GM12891 (cell line): ENCODE data around the gene LYPD1.

Experiments
- POLR2A ChIP-seq: IDR thresholded peaks from 2 replicates; pipeline ENCODE4 v1.6.1; 2011; ENCODE audit warnings: low read depth, low read length, control low read depth
- POLR2AphosphoS5 ChIP-seq: IDR thresholded peaks from 2 replicates; pipeline ENCODE4 v1.6.1; 2011; ENCODE audit warnings: low read depth, low read length, control low read depth

DNA sequence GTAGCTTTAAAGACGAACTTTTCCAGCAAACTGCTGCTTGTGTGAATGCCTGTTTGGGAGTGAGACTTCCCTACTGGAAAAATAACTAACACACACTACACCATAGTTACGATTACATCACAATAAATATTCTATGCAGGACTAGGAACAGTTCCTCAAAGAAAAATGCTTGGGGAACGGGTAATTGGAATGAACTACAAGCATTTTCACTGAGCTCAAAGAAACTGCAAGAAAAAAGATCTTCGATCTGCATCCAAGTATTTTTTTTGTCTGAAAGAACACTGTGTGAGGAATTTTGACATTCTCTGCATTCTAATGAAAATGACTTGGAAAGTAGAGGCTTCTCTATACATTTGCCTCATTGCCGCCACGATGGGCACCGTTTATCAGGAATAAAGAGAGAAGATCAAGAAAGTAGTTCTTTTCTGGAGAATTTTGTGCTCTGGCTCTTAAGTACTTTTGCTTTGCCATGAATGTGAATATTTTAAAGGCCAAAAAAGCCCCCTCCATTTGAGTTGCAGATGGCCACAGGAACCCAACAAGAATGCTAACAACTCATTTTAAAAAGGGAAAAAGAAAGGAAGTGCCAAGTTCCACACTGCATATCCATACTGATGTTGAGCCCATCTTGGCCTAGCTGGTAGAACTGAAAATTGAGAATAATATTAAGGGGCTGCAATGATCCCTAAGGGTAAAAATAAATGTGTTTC, 13.6 kb downstream of the LYPD1 start:
- TF ChIP-seq POLR2A: no peak
- TF ChIP-seq POLR2AphosphoS5: no peak
